GM18508 (cell line): Measurements from ENCODE around the gene SNCG.

Source experiments
- ATAC-seq: cut with Tn5 transposase; IDR thresholded peaks from one replicate; pipeline ENCODE4 v1.9.1; 2021; ENCODE audit warnings: moderate number of reproducible peaks; ENCODE audit not compliant: insufficient read depth, unreplicated experiment

Gene SNCG

GRCh38 chr10:86959737-86960002 lies 1.3 kb downstream of the SNCG start:
- no peak for ATAC-seq

- peak; percentile 64 for ATAC-seq
Observed at GRCh38 chr10:86960003-86960862, 1.8 kb downstream of the SNCG start.

- ATAC-seq = no peak
Observed at GRCh38 chr10:86960863-86961434, 2.5 kb downstream of the SNCG start.

GRCh38 chr10:86961481-86962091 lies 3.2 kb downstream of the SNCG start:
- no peak for ATAC-seq

- no peak for ATAC-seq
Observed at GRCh38 chr10:86962136-86962980, 4.0 kb downstream of the SNCG start.

GRCh38 chr10:86962981-86963310 lies 4.5 kb downstream of the SNCG start:
- ATAC-seq = no peak

- ATAC-seq = no peak
Observed at GRCh38 chr10:86963341-86963919, 5.0 kb downstream of the SNCG start.

GRCh38 chr10:86964061-86964846 lies 5.9 kb downstream of the SNCG start:
- ATAC-seq = no peak

- no peak for ATAC-seq
Observed at GRCh38 chr10:86964847-86965190, 6.4 kb downstream of the SNCG start.

- no peak for ATAC-seq
Observed at GRCh38 chr10:86965986-86966654, 7.7 kb downstream of the SNCG start.

- ATAC-seq = no peak
Observed at GRCh38 chr10:86967481-86967941, 9.1 kb downstream of the SNCG start.

- no peak for ATAC-seq
Observed at GRCh38 chr10:86968271-86968993, 10.0 kb downstream of the SNCG start, which contains the start of gene ADIRF. Gene ADIRF (plus strand): TSS chr10:86968482. CDS start chr10:86968545, 63 bp downstream.

- ATAC-seq = no peak
Observed at GRCh38 chr10:86968994-86969355, 10.6 kb downstream of the SNCG start.

- ATAC-seq = no peak
Observed at GRCh38 chr10:86969421-86970041, 11.1 kb downstream of the SNCG start.

GRCh38 chr10:86970162-86970981 lies 12.0 kb downstream of the SNCG start:
- no peak for ATAC-seq

GRCh38 chr10:86970982-86971231 lies 12.5 kb downstream of the SNCG start:
- ATAC-seq = no peak

- peak; percentile 54 for ATAC-seq
Observed at GRCh38 chr10:86971232-86971991, 13.0 kb downstream of the SNCG start.
